ENCODE data around the gene RNF224. TPM values are rescaled to one million over a fixed set of nuclear protein-coding genes. Genes with fewer than 3 reads are reported as not detected.
A peak's percentile ranks its signal among the peaks of the same experiment; 100 is the strongest.

RNF224 gene
- total RNA-seq, 1 experiment from 2014 or later, result 0.37 TPM

DNA sequence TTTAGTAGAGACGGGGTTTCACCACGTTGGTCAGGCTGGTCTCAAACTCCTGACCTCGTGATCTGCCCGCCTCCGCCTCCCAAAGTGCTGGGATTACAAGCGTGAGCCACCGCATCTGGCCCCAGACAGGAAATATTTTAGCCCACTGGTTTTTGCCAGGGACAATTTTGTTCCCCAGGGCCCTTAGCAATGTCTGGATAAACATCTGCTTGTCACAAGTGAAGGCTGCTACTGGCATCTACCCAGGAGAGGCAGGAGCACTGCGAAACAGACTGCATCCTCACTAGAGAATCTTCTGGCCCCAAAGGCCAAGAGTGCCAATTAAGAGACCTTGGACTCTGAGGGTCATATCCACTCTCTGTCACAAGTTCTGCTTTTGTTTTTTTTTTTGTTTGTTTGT is 24.3 kb upstream of the RNF224 start:
- Histone ChIP-seq H3K4me3 (ENCODE audit: low read length) (no peak overlapping the region), H3K27me3 (ENCODE audit: low read length) (no peaks in the 10 kb centered on the region), H2AFZ (ENCODE audit: low read length) (no peak overlapping the region), H3K27ac (ENCODE audit: low read length) (no peak overlapping the region), H4K20me1 (ENCODE audit: insufficient read depth, low read depth, low read length) (0 out of 2 replicates have a peak, but pooled peaks cover 5% of the 10 kb centered on the region), H3K4me2 (ENCODE audit: low read depth, low read length, poor library complexity, severe bottlenecking) (no peak overlapping the region), H3K4me1 (ENCODE audit: low read length) (peaks cover 68% of the 10 kb centered on the region), H3K9me2 (replicated peaks; ENCODE audit: insufficient read depth, low read length) (no peaks in the 10 kb centered on the region), H3K79me2 (ENCODE audit: low read length) (peaks cover 78% of the 10 kb centered on the region), H3K36me3 (ENCODE audit: insufficient read depth, low read length) (peaks cover 6% of the 10 kb centered on the region; the same call in 1 of the 2 replicates), H3K9me3 (ENCODE audit: low read length) (no peaks in the 10 kb centered on the region), H3K9ac (ENCODE audit: low read length) (peak overlapping the region; percentile 43)
- DNase-seq, result no peak

DNA sequence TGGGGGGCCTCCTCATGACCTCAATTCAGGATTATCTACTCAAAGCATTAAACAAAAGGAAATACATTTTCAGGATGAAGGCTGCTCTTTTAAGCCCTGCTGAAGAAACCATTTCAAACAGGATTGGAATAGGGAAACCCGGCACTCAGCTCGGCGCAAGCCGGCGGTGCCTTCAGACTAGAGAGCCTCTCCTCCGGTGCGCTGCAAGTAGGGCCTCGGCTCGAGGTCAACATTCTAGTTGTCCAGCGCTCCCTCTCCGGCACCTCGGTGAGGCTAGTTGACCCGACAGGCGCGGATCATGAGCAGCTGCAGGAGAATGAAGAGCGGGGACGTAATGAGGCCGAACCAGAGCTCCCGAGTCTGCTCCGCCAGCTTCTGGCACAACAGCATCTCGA is 22.6 kb upstream of the RNF224 start:
- Histone ChIP-seq H3K27me3 (ENCODE audit: low read length) (no peaks in the 10 kb centered on the region), H2AFZ (ENCODE audit: low read length) (no peak overlapping the region), H3K4me3 (ENCODE audit: low read length) (peak overlapping the region; percentile 99), H3K36me3 (ENCODE audit: insufficient read depth, low read length) (peaks cover 6% of the 10 kb centered on the region; the same call in 1 of the 2 replicates), H3K9ac (ENCODE audit: low read length) (peak overlapping the region; percentile 100), H3K9me2 (replicated peaks; ENCODE audit: insufficient read depth, low read length) (no peaks in the 10 kb centered on the region), H4K20me1 (ENCODE audit: insufficient read depth, low read depth, low read length) (0 out of 2 replicates have a peak, but pooled peaks cover 5% of the 10 kb centered on the region), H3K4me1 (ENCODE audit: low read length) (peaks cover 51% of the 10 kb centered on the region), H3K79me2 (ENCODE audit: low read length) (peaks cover 60% of the 10 kb centered on the region), H3K27ac (ENCODE audit: low read length) (peak overlapping the region; percentile 62; the same call in 1 of the 2 replicates), H3K4me2 (ENCODE audit: low read depth, low read length, poor library complexity, severe bottlenecking) (peak overlapping the region; percentile 98), H3K9me3 (ENCODE audit: low read length) (no peaks in the 10 kb centered on the region)
- no peak for DNase-seq

DNA sequence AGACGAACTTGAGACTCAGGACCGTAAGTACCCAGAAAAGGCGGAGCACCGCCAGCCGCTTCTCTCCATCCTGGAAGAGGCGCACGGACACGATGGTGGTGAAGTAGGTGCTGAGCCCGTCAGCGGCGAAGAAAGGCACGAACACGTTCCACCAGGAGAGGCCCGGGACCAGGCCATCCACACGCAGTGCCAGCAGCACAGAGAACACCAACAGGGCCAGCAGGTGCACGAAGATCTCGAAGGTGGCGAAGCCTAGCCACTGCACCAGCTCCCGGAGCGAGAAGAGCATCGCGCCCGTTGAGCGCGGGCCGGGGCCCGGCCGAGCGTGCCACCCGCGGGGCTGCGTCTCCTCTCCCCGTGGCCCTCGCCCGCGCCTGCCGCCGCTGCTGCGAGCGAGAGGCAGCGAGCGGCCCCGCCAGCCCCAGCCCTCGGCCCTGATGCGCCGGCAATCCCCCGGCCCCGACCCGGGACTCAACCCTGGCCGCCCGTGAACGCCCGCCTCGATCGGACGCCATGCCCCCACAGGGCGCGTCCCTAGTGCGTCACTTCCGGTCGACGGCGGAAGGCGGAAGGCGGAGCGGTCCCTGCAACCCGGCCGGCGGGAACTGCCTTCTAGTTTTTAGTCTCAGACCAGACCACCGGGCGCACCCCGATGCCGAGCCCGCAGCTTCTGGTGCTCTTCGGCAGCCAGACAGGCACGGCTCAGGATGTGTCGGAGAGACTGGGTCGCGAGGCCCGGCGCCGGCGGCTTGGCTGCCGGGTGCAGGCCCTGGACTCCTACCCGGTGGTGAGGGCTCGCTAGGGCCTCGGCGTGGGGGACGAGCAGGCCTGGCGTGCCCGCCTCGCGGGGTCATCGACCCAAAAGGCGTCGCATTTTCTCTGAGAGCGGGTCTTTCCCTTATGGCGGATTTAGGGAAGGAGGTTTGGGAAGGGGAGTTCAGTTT is 21.9 kb upstream of the RNF224 start, which contains the start of the genes NDOR1 and TMEM203:
TSS of gene NDOR1 (plus strand) at position 575 of the 944 bp plus-strand sequence. CDS start at position 653, 78 bp downstream.
TSS of gene TMEM203 (minus strand) at position 523 of the 944 bp plus-strand sequence. CDS start at position 289, 234 bp downstream.
- Histone ChIP-seq H3K4me3 (ENCODE audit: low read length) (peak within 1 kb of the TSS; percentile 99), H4K20me1 (ENCODE audit: insufficient read depth, low read depth, low read length) (0 out of 2 replicates have a peak, but pooled peaks cover 5% of the 10 kb centered on the region), H3K36me3 (ENCODE audit: insufficient read depth, low read length) (peaks cover 6% of the 10 kb centered on the region; the same call in 1 of the 2 replicates), H3K27ac (ENCODE audit: low read length) (peak within 1 kb of the TSS; percentile 62), H3K9me2 (replicated peaks; ENCODE audit: insufficient read depth, low read length) (no peaks in the 10 kb centered on the region), H2AFZ (ENCODE audit: low read length) (no peak within 1 kb of the TSS), H3K9ac (ENCODE audit: low read length) (peak within 1 kb of the TSS; percentile 100), H3K9me3 (ENCODE audit: low read length) (no peaks in the 10 kb centered on the region), H3K79me2 (ENCODE audit: low read length) (peaks cover 59% of the 10 kb centered on the region), H3K4me1 (ENCODE audit: low read length) (peaks cover 49% of the 10 kb centered on the region), H3K27me3 (ENCODE audit: low read length) (no peaks in the 10 kb centered on the region), H3K4me2 (ENCODE audit: low read depth, low read length, poor library complexity, severe bottlenecking) (peak within 1 kb of the TSS; percentile 98)
- peak; percentile 97 for DNase-seq

DNA sequence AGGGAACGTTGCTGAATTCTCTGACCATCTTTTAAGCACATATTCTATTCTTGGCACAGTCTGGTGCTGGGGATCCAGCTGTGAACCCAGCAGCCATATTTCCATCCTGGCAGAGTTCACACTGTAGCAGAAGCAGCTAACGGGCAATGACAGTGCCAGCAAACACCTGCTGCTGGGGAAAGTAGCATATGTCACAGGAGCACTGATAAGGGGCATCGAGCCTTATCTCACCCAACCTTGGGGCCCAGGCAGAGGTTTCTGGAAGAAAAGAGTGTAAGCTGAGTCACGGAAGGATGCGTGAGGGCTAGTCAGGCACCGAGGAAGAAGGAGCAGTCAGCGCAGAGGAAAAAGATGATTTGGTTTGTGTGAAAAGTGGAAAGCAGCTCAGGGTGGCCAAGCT is 20.7 kb upstream of the RNF224 start:
- no peak for DNase-seq
- Histone ChIP-seq H3K27me3 (ENCODE audit: low read length) (no peaks in the 10 kb centered on the region), H4K20me1 (ENCODE audit: insufficient read depth, low read depth, low read length) (0 out of 2 replicates have a peak, but pooled peaks cover 5% of the 10 kb centered on the region), H3K27ac (ENCODE audit: low read length) (peak overlapping the region; percentile 62; the same call in 1 of the 2 replicates), H3K4me1 (ENCODE audit: low read length) (peaks cover 43% of the 10 kb centered on the region), H3K36me3 (ENCODE audit: insufficient read depth, low read length) (peaks cover 6% of the 10 kb centered on the region; the same call in 1 of the 2 replicates), H3K9me3 (ENCODE audit: low read length) (no peaks in the 10 kb centered on the region), H3K4me2 (ENCODE audit: low read depth, low read length, poor library complexity, severe bottlenecking) (peak overlapping the region; percentile 98), H3K9ac (ENCODE audit: low read length) (peak overlapping the region; percentile 100), H3K79me2 (ENCODE audit: low read length) (peaks cover 56% of the 10 kb centered on the region), H2AFZ (ENCODE audit: low read length) (no peak overlapping the region), H3K9me2 (replicated peaks; ENCODE audit: insufficient read depth, low read length) (no peaks in the 10 kb centered on the region), H3K4me3 (ENCODE audit: low read length) (peak overlapping the region; percentile 99)

DNA sequence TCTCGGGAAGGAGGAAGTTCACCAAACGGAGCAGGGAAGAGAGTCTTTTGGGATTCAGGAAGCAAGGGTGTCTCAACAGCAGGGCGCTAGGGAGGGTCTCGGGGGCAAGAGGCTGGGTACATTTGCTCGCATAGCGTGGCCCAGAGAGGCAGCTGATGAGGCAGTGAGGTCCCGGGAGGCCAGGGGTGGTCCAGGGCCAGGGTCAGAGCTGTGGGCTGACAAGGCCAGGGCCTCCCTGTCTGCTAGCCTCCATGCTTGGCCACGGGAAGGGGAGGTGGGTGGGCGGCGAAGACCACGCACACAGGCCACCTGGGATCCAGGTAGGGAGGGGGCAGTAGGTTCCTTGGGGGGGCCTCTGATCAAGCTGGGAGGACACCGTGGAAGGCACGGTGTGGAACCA is 15.8 kb upstream of the RNF224 start:
- Histone ChIP-seq H3K9me3 (ENCODE audit: low read length) (no peaks in the 10 kb centered on the region), H3K4me3 (ENCODE audit: low read length) (no peak overlapping the region), H3K36me3 (ENCODE audit: insufficient read depth, low read length) (peaks cover 6% of the 10 kb centered on the region; the same call in 1 of the 2 replicates), H3K27me3 (ENCODE audit: low read length) (no peaks in the 10 kb centered on the region), H3K79me2 (ENCODE audit: low read length) (peaks cover 13% of the 10 kb centered on the region), H4K20me1 (ENCODE audit: insufficient read depth, low read depth, low read length) (no peaks in the 10 kb centered on the region), H2AFZ (ENCODE audit: low read length) (no peak overlapping the region), H3K4me1 (ENCODE audit: low read length) (peaks cover 8% of the 10 kb centered on the region), H3K4me2 (ENCODE audit: low read depth, low read length, poor library complexity, severe bottlenecking) (no peak overlapping the region), H3K27ac (ENCODE audit: low read length) (no peak overlapping the region), H3K9ac (ENCODE audit: low read length) (no peak overlapping the region), H3K9me2 (replicated peaks; ENCODE audit: insufficient read depth, low read length) (no peaks in the 10 kb centered on the region)
- no peak for DNase-seq

DNA sequence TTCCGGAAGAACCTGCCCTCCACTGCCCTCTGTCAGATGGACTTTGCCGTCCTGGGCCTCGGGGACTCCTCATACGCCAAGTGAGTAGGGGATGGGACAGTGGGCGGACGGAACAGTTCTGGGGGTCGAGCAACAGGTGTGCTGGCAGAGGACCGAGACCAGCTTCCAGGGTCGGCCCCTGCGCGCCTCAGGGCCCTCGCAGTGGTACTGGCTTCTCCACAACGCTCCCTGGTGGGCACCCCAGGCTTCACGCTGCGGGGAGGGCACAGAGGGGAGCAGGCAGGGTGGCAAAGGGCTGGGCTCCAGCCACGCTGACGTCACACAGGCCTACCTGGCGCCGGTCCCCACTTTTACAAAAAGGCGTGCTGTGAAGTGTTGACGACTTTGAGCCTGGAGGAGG is 14.8 kb upstream of the RNF224 start:
- DNase-seq, result no peak
- H2AFZ ChIP-seq (ENCODE audit: low read length), result no peak overlapping the region
- H3K4me1 ChIP-seq (ENCODE audit: low read length), result no peaks in the 10 kb centered on the region
- no peaks in the 10 kb centered on the region for H3K27me3 ChIP-seq (ENCODE audit: low read length)
- H4K20me1 ChIP-seq (ENCODE audit: insufficient read depth, low read depth, low read length), result no peaks in the 10 kb centered on the region
- H3K9me2 ChIP-seq (replicated peaks; ENCODE audit: insufficient read depth, low read length), result no peaks in the 10 kb centered on the region
- H3K27ac ChIP-seq (ENCODE audit: low read length), result no peak overlapping the region
- H3K79me2 ChIP-seq (ENCODE audit: low read length), result peaks cover 3% of the 10 kb centered on the region
- H3K4me2 ChIP-seq (ENCODE audit: low read depth, low read length, poor library complexity, severe bottlenecking), result no peak overlapping the region
- H3K9ac ChIP-seq (ENCODE audit: low read length), result no peak overlapping the region
- 0 out of 2 replicates have a peak, but pooled peaks cover under 1% of the 10 kb centered on the region for H3K36me3 ChIP-seq (ENCODE audit: insufficient read depth, low read length)
- no peaks in the 10 kb centered on the region for H3K9me3 ChIP-seq (ENCODE audit: low read length)
- H3K4me3 ChIP-seq (ENCODE audit: low read length), result no peak overlapping the region

DNA sequence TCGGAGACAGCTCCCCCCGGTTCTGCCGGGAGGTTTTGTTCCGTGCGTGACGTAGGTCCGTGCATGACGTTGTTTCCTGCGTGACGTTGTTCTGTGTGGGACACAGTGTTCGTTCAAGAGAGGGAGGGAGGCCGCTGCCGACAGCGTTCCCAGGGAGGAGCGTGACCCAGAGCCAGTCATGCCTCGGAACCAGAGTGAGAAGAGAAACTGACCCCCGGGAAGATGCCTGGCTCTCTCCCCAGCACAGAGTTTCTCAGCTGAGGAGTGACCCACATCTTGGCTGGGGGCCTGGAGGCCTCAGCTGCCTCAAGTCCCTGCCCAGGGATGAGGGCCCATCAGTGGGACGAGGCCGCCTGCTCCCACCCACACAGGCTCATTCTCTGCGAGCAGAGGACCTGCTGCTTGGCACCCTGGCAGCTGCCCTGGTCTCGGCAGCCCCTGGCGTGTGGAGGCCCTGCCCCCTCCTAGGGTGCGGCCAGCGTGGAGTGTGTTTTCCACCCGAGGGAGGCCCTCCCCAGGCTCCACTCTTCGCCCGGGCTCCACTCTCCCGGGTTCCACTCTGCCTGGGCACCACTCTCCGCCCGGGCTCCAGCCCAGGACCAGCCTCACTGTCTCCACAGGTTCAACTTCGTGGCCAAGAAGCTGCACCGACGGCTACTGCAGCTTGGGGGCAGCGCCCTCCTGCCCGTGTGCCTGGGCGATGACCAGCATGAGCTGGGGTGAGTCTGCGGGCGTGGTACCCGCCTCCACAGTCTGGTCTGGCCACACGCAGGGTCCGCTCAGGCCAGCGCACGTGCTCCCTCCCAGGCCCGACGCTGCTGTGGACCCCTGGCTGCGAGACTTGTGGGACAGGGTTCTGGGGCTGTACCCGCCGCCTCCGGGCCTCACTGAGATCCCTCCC is 13.9 kb upstream of the RNF224 start:
- Histone ChIP-seq H3K4me2 (ENCODE audit: low read depth, low read length, poor library complexity, severe bottlenecking) (no peak overlapping the region), H4K20me1 (ENCODE audit: insufficient read depth, low read depth, low read length) (no peaks in the 10 kb centered on the region), H3K79me2 (ENCODE audit: low read length) (no peaks in the 10 kb centered on the region), H3K36me3 (ENCODE audit: insufficient read depth, low read length) (no peaks in the 10 kb centered on the region), H3K4me1 (ENCODE audit: low read length) (no peaks in the 10 kb centered on the region), H3K27me3 (ENCODE audit: low read length) (no peaks in the 10 kb centered on the region), H3K9me2 (replicated peaks; ENCODE audit: insufficient read depth, low read length) (no peaks in the 10 kb centered on the region), H3K27ac (ENCODE audit: low read length) (no peak overlapping the region), H3K4me3 (ENCODE audit: low read length) (no peak overlapping the region), H3K9me3 (ENCODE audit: low read length) (no peaks in the 10 kb centered on the region), H2AFZ (ENCODE audit: low read length) (no peak overlapping the region), H3K9ac (ENCODE audit: low read length) (no peak overlapping the region)
- no peak for DNase-seq

Measured in Karpas-422 (cell line).